OCI-M2 (cell line): ENCODE measurements around the gene TINAG.
"Not testable (repeated sequence)": the region's sequence is repeated elsewhere in the genome, so short reads cannot be mapped to it uniquely, and the experiment has no call there.

Source experiments
- DNase-seq: peaks from one replicate; lab custom pipeline; 2025; ENCODE audit not compliant: unreplicated experiment; lab: John Stamatoyannopoulos, UW

TINAG gene

DNA sequence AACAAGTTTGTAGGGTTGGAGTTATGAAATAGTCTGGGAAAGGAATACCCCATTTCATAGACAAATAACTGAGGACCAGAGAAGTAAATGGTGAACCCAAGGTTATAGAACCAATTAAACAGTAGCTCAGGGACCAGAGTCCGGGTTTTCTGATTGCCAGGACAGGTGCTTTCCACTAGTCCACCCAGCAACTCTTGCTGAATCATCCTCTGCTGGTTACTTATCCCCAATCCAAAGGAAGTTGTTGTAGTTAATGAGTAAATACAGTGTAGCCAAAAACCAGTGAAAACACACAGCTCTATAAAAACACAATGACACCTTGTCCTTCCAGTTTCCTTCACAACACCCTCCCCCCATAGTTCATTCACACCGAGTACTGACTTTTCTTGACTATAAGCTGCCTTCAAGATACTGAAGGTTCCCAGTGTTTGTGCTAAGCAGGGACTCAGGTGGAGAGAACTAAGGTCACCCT, 766 bp upstream of the TINAG start:
- DNase-seq, result no peak

DNA sequence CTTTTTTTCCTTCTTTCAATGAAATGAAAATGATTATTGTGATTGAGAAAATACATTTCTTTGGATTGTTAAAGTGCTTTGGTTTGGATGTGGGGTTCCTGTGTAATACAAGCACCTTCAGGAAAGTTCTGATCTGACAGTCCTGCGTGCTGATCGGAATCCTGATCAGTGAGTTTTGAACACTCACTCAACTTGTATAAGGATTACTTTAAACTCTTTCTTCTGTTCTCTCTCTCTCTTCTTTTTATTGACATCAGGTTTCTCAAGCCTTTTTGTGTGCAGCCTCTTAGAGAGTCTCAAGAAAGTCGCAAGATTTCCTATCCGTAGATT, 710 bp downstream of the TINAG start:
- DNase-seq, result no peak

DNA sequence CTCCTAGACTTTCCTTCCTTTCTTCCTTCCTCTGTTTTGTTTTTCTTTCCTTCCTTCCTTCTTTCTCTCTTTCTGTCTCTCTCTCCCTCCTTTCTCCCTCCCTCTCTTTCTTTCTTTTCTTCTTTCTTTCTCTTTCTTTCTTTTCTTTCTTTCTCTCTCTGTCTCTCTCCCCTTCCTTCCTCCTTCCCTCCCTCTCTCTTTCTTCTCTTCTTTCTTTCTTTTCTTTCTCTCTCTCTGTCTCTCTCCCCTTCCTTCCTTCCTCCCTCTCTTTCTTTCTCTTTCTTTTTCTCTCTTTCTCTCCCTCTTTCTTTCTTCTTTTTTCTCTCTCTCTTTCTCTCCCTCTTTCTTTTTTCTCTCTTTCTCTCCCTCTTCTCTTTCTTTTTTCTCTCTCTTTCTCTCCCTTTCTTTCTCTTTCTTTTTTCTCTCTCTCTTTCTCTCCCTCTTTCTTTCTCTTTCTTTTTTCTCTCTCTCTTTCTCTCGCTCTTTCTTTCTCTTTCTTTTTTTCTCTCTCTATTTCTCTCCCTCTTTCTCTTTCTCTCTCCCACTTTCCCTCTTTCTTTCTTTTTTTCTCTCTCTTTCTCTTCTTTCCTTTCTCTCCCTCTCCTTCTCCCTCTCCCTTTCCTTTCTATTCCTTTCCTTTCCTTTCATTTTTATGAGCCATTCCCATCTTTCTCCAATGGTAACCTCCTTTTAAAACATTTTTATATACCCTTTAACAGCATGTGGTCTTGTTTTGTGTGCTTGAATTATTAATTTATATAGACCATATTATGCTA, 2.3 kb downstream of the TINAG start:
- DNase-seq, result no peak

DNA sequence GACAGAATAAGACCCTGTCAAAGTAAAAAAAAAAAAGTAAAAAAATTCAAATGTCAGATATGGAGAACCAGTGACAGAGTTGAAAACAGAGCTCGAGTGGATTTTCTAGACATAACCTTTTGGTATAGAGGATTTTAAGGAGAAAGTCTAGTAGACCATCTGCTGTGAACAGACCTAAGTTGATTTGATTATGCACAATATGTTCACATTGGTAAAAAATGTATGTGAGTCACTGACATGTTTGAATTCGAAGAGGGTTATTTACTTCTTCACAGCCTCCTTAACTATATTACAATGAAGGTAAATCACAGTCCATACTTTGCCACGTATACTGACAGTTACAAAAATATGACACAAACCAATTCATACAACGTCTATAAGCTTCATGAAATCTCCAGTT, 7.4 kb downstream of the TINAG start:
- no peak for DNase-seq

DNA sequence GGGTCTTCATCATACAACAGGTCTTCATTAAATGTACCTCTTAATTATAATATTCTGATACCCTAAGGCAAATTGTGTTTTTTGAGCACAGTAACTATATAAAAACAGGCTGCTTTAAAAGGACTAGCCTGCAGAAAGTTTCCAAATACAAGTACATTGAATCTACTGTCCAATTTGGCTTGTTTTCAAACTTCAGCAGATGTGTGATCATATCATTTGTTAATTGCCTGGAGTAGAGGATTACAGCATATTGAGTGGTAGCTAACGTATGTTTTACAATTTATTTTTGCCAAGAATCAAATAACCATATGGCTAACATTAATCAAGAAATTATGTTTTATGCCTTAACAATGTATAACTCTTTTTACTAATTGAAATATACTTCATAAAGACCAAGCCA, 12.6 kb downstream of the TINAG start:
- DNase-seq, result no peak

DNA sequence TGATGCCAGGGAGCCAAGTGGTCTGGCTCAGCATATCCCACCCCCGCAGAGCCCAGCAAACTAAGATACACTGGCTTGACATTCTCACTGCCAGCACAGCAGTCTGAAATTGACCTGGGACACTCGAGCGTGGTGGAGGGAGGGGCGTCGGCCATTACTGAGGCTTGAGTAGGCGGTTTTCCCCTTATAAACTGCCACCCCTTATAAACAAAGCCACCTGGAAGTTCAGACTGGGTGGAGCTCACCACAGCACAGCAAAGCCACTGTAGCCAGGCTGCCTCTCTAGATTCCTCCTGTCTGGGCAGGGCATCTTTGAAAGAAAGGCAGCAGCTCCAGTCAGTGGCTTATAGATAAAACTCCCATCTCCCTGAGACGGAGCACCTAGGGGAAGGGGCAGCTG, 19.4 kb downstream of the TINAG start:
- no peak for DNase-seq

DNA sequence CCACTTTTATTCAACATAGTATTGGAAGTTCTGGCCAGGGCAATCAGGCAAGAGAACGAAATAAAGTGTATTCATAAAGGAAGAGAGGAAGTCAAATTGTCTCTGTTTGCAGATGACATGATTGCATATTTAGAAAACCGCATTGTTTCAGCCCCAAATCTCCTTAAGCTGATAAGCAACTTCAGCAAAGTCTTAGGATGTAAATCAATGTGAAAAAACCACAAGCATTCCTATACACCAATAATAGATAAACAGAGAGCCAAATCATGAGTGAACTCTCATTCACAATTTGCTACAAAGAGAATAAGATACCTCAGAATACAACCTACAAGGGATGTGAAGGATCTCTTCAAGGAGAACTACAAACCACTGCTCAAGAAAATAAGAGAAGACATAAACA, 23.3 kb downstream of the TINAG start:
- not testable (repeated sequence) for DNase-seq

DNA sequence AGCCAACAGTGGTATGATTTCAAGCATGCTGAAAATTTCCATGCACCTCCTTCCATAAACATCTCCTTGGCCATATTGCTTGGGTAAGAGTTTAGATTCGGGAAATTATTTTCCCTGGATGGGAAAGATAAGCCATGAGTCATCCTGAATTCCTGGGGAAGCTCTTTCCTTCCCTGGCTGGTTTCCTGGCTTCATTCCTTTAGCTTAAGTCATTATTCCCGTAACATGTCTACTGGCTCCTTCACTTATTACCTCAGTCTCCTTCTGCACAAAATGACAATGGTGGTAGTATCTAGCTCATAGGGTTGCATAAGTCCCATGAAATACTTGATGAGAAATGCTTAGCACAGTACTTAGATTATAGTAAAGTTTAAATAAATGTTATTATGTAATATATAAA, 27.6 kb downstream of the TINAG start:
- no peak for DNase-seq

DNA sequence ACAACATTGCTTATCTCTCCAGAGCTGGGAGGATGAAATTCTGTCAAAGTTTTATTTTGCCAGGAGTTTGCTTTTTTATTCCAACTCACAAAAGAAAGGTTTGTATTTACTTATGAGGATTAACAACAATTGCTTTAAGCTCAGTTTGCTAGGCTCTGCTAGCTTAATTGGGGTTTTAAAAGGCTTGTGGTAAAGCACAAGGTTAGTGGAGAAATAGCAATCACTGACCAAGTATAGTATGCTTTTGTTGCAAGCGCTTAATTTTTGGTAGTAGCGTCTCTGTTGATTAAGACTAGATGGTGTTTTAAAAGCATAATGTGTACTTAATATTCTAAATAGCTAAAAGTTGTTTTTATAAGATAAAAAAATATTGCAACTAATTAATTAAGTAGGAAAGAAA, 45.7 kb downstream of the TINAG start:
- no peak for DNase-seq

DNA sequence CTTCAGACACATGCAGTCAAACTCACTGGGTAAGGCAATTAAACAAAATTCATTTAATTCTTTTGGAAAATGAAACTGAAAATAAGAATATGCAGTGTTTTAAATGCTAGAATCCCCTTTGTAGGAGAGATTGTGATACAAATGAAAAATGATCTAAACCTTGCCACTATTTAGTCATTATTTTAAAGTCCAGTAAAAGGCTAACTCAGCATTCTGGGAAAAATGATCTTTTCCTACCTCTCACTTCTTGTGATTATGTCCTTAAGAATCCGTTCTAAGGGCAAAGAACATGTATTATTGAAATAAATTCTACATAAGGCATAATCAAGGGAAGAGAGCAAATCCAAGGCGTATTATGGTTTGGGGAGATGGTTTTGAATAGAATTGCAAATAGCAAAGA, 46.4 kb downstream of the TINAG start:
- DNase-seq, result no peak

DNA sequence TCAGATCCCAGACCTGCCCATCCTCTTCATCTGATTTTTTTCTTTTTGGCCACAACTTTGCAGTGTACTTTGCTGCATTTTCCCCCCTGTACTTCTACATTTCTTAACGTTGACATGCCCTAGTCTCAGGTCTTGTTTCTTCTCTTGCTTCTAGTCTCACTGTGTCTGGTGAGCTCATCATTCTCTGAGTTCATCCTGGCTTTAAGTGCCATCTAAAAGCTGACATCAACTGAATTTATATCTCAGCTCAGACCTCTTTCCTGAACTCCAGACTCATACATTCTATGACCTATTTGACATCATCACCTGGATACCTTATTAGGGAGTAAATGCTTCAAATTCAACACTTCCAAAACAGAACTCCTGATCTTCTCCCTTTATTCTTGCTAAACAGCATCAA, 48.9 kb downstream of the TINAG start:
- DNase-seq, result no peak

DNA sequence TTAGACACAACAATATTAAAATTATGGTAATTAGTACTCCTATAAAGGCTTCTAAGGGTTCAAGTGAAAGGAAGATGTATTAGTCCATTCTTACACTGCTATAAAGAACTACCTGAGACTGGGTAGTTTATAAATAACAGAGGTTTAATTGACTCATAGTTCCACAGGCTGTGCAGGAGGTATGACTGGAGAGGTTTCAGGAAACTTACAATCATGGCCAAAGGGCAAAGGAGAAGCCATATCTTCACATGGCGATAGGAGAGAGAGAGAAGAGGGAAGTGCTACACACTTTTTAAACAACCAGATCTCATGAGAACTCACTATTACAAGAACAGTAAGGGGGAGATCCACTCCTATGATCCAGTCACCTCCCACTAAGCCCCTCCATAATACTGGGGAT, 52.9 kb downstream of the TINAG start:
- no peak for DNase-seq

DNA sequence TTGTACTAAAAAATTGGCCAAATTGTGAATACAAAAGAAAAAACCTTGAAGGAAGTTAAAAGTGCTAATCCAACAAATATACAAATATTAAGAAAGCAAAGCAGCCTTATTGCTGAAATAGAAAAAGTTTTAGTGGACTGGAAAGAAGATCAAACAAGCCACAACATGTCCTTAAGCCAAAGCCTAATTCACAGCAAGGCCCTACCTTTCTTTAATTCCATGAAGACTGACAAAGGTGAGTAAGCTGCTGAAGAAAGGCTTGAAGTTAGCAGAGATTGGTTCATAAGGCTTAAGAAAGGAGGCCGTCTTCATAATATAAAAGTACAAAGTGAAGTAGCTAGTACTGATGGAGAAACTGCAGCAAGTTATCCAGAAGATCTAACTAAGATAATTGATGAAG, 53.5 kb downstream of the TINAG start:
- no peak for DNase-seq

DNA sequence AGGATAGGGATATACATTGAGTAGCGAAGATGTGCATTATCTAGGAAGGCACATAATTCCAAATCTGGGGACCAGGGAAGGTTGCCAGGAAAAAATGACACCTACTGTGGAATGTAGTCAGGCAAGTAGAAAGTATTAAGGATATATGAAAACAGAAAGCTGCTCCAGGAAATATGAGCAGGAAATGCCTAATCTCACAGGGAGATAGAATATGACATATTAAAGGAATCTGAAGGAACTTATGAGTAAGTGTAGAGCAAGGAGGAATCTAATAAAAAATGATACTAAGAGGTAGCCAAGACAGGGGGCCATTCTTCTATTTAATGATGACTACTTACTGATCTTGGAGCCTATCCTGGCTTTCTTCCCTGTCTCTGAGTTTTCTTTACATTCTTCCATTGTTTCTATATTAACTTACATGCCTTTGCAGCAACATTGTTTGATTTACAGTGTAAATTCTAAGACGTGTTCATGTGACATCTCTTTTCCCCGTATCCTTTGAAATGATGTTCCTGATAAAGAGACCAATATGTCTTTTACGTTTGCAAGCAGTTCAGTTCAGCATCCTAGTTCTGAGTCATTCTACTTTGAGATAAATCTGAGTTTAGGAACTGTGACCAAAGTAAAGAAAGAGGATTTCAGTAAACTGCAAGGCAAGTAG, 58.6 kb downstream of the TINAG start:
- DNase-seq, result no peak

DNA sequence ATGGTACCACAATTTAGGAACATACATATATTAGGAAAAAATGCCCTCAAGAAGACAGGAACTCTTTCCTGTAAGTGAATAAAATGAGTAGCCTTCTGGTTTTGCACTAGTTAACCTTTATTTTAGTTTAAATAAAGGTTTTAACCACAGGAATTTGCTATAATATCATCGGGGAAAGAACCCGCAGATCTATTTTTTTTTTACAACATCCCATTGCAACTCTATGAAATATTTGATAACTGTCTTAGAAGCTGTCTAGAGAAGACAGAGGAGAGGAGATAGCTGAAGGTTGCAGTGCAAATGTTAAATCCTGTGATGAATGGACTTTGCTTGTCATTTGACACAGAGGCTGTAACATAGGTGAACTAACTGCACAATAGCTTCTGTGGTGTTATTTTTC, 69.5 kb downstream of the TINAG start:
- no peak for DNase-seq

DNA sequence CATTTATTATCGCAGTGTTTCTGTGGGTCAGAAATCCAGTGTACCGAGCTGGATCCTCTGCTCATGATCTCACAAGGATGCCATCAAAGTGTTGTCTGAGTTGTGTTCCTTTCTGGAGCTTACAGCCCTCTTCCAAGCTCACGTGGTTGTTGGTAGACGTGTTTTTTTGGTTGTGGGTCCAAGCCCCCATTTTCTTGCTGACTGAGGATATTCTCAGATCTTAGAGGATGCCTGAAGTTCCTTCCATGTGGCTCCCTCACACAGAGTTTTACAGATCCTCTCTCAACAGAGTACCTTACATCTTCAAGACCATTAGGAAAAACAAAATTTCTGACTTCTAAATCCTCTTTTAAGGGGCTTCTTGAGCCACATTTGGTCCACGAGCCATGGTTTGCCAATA, 78.1 kb downstream of the TINAG start:
- DNase-seq, result no peak

DNA sequence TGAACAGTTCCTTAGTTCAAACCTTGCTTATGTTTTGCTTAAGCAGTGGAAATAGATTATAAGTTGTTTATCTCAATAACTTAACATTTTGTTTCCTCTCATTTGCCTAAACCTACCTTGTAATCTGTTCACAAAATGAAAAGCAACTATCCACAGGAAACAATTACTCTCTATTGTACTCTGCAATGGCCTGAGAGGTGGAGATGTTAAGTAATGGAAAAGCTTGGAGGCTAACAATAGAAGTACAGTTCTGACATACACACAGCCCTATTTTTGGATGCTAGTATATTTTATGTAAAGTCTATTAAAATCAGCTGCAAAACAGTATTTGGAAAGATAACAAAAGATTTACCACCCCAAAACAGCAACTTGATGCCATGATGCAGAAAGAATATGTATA, 82.1 kb downstream of the TINAG start:
- DNase-seq, result no peak

DNA sequence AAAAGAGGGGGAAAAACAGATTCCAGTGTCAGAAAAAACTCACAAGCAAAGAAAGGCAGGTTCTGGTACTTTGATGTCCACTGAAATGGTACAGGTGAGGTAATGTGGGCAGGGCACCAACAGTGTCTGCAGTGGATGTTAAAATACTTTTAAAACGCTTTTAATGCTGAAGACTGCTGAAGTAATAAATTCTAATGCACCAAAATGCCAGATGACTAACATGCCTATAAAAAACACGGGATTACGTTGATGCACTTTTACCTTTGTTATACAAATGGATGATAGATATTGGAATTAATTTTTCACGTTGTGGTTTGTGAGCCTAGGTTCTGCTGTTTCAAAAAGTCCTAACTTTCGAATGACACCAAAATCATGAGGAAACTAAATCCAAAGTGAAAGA, 83.3 kb downstream of the TINAG start:
- no peak for DNase-seq

DNA sequence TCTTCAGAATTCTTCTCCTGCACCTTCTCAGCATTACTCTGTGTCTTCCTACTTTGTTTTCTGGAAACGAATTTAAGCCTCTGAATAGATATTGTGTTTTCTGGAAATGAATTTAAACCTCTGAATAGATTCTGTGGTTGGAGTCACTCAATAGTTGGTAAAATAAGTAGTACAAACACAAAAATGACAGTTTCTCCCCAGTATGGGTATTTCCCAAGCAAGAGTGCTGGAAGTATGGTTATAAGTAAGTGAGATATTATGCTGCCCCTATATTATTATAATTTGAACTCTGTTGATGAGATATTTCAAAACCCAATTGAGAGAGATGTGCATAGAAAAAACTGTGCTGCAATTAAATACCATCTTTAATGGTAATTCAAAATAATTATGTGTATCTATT, 94.9 kb downstream of the TINAG start:
- DNase-seq, result no peak

DNA sequence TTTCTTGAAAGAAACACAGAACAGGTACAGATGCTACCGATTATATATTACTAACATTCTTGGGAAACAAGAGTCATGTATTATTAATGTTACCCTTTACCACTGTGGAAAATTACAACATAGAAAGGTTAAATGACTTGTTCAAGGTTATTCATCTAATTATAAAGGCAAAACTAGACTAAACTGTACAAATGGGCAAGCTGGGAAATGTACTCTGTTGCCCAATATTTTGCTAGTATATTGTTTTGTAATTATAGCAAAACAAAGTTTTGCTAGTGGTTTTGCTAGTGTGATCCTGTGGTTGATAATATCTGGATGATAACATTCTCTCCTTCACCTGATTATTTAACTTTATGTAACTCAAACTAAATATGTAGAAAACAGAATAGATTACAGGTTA, 96.5 kb downstream of the TINAG start:
- DNase-seq, result no peak

DNA sequence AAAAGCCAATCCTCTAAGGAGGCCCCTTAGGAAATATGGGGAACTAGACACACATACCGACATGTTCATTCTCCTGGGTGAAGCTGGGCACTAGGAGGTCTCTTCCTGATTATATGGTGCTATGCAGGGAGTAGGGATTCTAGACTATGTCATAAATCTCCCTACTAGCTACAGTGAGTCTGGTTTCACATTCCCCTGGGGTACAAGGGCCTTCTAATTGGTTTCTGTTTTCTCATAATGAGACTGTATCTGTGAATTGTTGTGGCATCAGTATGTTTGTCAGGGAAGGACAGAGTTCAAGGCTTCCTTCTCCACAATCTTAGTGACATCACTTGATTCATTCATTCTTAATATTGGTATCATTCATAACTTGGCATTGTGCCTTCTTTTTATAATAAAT, 103.5 kb downstream of the TINAG start:
- DNase-seq, result no peak

DNA sequence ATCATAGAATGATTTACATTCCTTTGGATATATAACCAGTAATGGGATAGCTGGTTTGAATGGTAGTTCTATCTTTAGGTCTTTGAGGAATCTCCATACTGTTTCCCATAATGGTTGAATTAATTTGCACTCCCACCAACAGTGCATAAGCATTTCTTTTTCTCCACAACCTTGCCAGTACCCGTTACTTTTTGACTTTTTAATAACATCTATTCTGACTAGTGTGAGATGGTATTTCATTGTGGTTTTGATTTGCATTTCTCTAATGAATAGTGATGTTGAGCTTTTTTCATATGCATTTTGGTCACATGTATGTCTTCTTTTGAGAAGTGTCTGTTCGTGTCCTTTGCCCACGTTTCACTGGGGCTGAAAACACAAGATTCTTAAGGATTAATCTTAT, 107.3 kb downstream of the TINAG start:
- no peak for DNase-seq

DNA sequence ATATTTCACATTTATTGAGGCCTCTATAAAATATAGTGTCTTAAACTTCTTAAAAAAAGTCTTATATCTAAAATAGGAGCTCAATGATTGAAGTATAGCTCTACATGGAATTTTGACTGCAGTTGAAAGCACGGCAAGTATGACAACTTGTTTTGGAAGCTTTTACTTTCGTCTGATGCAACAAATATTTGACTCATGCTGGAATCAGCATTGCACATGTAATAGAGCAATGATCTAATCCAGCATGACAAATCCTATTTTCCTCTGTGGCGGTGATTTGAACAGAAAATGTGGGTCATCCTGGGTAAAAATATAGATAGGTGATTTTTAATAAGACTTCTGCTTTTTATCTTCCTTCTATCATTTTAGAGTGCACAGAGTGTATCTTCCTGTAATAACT, 111.6 kb downstream of the TINAG start:
- no peak for DNase-seq
